K562 (cell line): ENCODE measurements around the gene SMAD4. TPM values are rescaled to one million over a fixed set of nuclear protein-coding genes. Genes with fewer than 3 reads are reported as not detected.

Experiments
- ATAC-seq: fragments of 200-7000 bp; cut with Tn5 transposase; 3 replicates; pipeline ENCODE4 v1.9.1; 2020; ENCODE audit warnings: moderate library complexity
- BruUV-seq: library from RNA; stranded (reverse); fragments of 400-500 nt; replicated peaks from 2 replicates; lab custom pipeline; 2021; lab: Mats Ljungman, UMichigan
- CTCF ChIA-PET: fragments of 300-600 bp; formaldehyde crosslinking; extraction: SDS; loops from one replicate; lab custom pipeline; 2021; ENCODE audit warnings: low intra/inter-chr PET ratio; lab: Yijun Ruan, JAX
- POLR2A ChIA-PET: fragments of 300-600, 350-650 bp; sonication (Branson Sonifier 250); formaldehyde crosslinking; extraction: SDS; loops from one replicate; lab custom pipeline; 2021; ENCODE audit warnings: antibody characterized with exemption, inconsistent platforms; lab: Yijun Ruan, JAX
- DNase-seq, 4 experiments: peaks; one replicate each; pipeline versions ENCODE4 v3.0.0 to v3.0.0-alpha.2; 2011 to 2018; ENCODE audit warnings: low spot score in 3 of 4, mixed read lengths in 3 of 4; ENCODE audit errors: extremely low read depth in 1 of 4
- FAIRE-seq: peaks from 2 replicates; lab custom pipeline; 2011; peaks lifted over from hg19 to GRCh38; lab: Jason Lieb, UNC
- H2AFZ ChIP-seq: 2 replicates; pipeline ENCODE4 v1.6.0; 2011; ENCODE audit warnings: low read depth, low read length, control low read depth, inconsistent platforms
- H3K27ac ChIP-seq: fragments of 200-600 bp; 3 replicates; pipeline ENCODE4 v1.8.0; 2011; ENCODE audit warnings: low read depth, mild to moderate bottlenecking, control low read depth, inconsistent platforms, low read length, moderate library complexity, mixed read lengths; ENCODE audit errors: extremely low read depth
- H3K27me3 ChIP-seq, 2 experiments: fragments of 300-600 bp in 1 of 2; 2 replicates in 1 of 2; 3 replicates in 1 of 2; pipeline versions ENCODE4 v1.6.0 to v1.8.0; 2011; ENCODE audit warnings: inconsistent platforms in 2 of 2, low read length in 2 of 2, mild to moderate bottlenecking in 1 of 2, mixed read lengths in 1 of 2, moderate library complexity in 1 of 2; ENCODE audit not compliant: control insufficient read depth in 2 of 2, insufficient read depth in 2 of 2
- H3K36me3 ChIP-seq: fragments of 300-600 bp; 3 replicates; pipeline ENCODE4 v1.8.0; 2011; ENCODE audit warnings: mild to moderate bottlenecking, low read length, inconsistent platforms; ENCODE audit not compliant: control insufficient read depth, insufficient read depth
- H3K4me1 ChIP-seq, 2 experiments: fragments of 200-600 bp in 1 of 2; replicated peaks in 1 of 2; 2 replicates in 1 of 2; 3 replicates in 1 of 2; pipeline versions ENCODE4 v1.5.1 to v1.8.0; 2011; ENCODE audit warnings: inconsistent platforms in 2 of 2, low read length in 2 of 2, mild to moderate bottlenecking in 1 of 2, mixed read lengths in 1 of 2, moderate library complexity in 1 of 2; ENCODE audit not compliant: control insufficient read depth in 2 of 2, insufficient read depth in 2 of 2
- H3K4me2 ChIP-seq: 2 replicates; pipeline ENCODE4 v1.6.1; 2011; ENCODE audit warnings: low read length, control low read depth, inconsistent platforms, mixed read lengths; ENCODE audit not compliant: insufficient read depth
- H3K4me3 ChIP-seq: fragments of 200-600 bp; sonication (generic), shearing (Covaris generic); 2 replicates; pipeline ENCODE4 v1.5.1; 2016; ENCODE audit warnings: control low read depth, inconsistent platforms
- H3K79me2 ChIP-seq: fragments of 200-600 bp; 3 replicates; pipeline ENCODE4 v1.8.0; 2011; ENCODE audit warnings: low read length, inconsistent platforms; ENCODE audit not compliant: control insufficient read depth, insufficient read depth
- H3K9ac ChIP-seq, 2 experiments: 2 replicates each; pipeline versions ENCODE4 v1.6.0 to v1.6.1; 2011; ENCODE audit warnings: low read depth in 2 of 2, low read length in 2 of 2, control low read depth in 1 of 2, inconsistent platforms in 1 of 2, mild to moderate bottlenecking in 1 of 2, mixed read lengths in 1 of 2; ENCODE audit not compliant: insufficient read depth in 1 of 2
- H3K9me1 ChIP-seq: one replicate; pipeline ENCODE4 v1.6.0; 2011; ENCODE audit warnings: inconsistent platforms, mild to moderate bottlenecking, low read length, moderate library complexity; ENCODE audit not compliant: control insufficient read depth, insufficient read depth
- H3K9me3 ChIP-seq: replicated peaks from 2 replicates; pipeline ENCODE4 v1.5.1; 2011; ENCODE audit warnings: low read depth, low read length, inconsistent platforms; ENCODE audit not compliant: control insufficient read depth, insufficient read depth
- H4K20me1 ChIP-seq: replicated peaks from 2 replicates; pipeline ENCODE4 v1.6.1; 2011; ENCODE audit warnings: low read length, inconsistent platforms, mixed read lengths; ENCODE audit not compliant: control insufficient read depth, insufficient read depth
- BRCA1 ChIP-seq, 2 experiments: fragments of 450-650 bp in 1 of 2; sonication (generic) in 1 of 2; formaldehyde crosslinking in 1 of 2; IDR thresholded peaks; 2 replicates each; pipeline versions ENCODE4 v1.5.0 to v1.6.1; 2017 to 2020; ENCODE audit warnings: mild to moderate bottlenecking in 1 of 2, missing genetic modification reagents in 1 of 2
- CBX5 ChIP-seq: IDR thresholded peaks from 2 replicates; pipeline ENCODE4 v1.6.1; 2014; ENCODE audit warnings: low read depth, borderline replicate concordance
- EHMT2 ChIP-seq: fragments of 450-650 bp; IDR thresholded peaks from 2 replicates; pipeline ENCODE4 v1.6.1; 2018; ENCODE audit warnings: antibody characterized with exemption
- ETV6 ChIP-seq, 3 experiments: fragments of 150-350 bp in 1 of 3; sonication (generic) in 1 of 3; formaldehyde crosslinking in 1 of 3; IDR thresholded peaks; 2 replicates each; pipeline versions ENCODE4 v1.6.1 to v1.8.0; 2014 to 2022; ENCODE audit warnings: borderline replicate concordance in 2 of 3, low read depth in 2 of 3, antibody characterized with exemption in 1 of 3, low read length in 1 of 3, mild to moderate bottlenecking in 1 of 3, missing genetic modification reagents in 1 of 3
- KDM2B ChIP-seq: fragments of 250-450 bp; sonication (Bioruptor Pico); IDR thresholded peaks from 2 replicates; pipeline ENCODE4 v1.8.0; 2021; ENCODE audit warnings: mild to moderate bottlenecking, moderate library complexity
- NFIC ChIP-seq: fragments of 450-650 bp; IDR thresholded peaks from 2 replicates; pipeline ENCODE4 v1.6.1; 2017; ENCODE audit warnings: mild to moderate bottlenecking, inconsistent platforms
- NFIX ChIP-seq: fragments of 250-450 bp; sonication (Bioruptor Pico); IDR thresholded peaks from 2 replicates; pipeline ENCODE4 v1.4.0; 2020; ENCODE audit warnings: low read depth, mild to moderate bottlenecking, moderate library complexity
- PBX2 ChIP-seq, 2 experiments: IDR thresholded peaks in 1 of 2; conservative IDR thresholded peaks in 1 of 2; 2 replicates each; pipeline ENCODE4 v1.6.1; 2016; ENCODE audit warnings: low read depth in 2 of 2, mild to moderate bottlenecking in 1 of 2, missing compliant biosample characterization in 1 of 2, missing genetic modification characterization in 1 of 2, moderate library complexity in 1 of 2
- PHTF2 ChIP-seq: fragments of 250-450 bp; sonication (Bioruptor Pico); IDR thresholded peaks from 2 replicates; pipeline ENCODE4 v1.5.0; 2021; ENCODE audit warnings: mild to moderate bottlenecking
- PML ChIP-seq: IDR thresholded peaks from 2 replicates; pipeline ENCODE4 v1.6.1; 2012; ENCODE audit warnings: low read length, inconsistent platforms
- POLR2AphosphoS2 ChIP-seq: IDR thresholded peaks from 2 replicates; pipeline ENCODE4 v1.6.1; 2012; ENCODE audit warnings: low read length, improper control_type of control experiment
- RUNX1 ChIP-seq: sonication (generic); IDR thresholded peaks from 2 replicates; pipeline ENCODE4 v1.6.1; 2016; ENCODE audit warnings: antibody characterized with exemption, low read depth
- TRIM25 ChIP-seq: fragments of 450-650 bp; IDR thresholded peaks from 2 replicates; pipeline ENCODE4 v1.7.0; 2016; ENCODE audit warnings: borderline replicate concordance
- ZNF124 ChIP-seq: sonication (generic); formaldehyde crosslinking; IDR thresholded peaks from 2 replicates; pipeline ENCODE4 v1.8.1; 2022; ENCODE audit warnings: missing genetic modification reagents
- ZNF212 ChIP-seq: fragments of 450-650 bp; formaldehyde crosslinking; IDR thresholded peaks from 2 replicates; pipeline ENCODE4 v1.4.0; 2020; ENCODE audit warnings: mild to moderate bottlenecking
- ZNF551 ChIP-seq: fragments of 250-450 bp; sonication (Bioruptor Pico); IDR thresholded peaks from 2 replicates; pipeline ENCODE4 v1.5.0; 2021; ENCODE audit warnings: mild to moderate bottlenecking, moderate library complexity
- WGBS: fragments of 100-300 bp; shearing (Covaris generic); methylation state at CpG from one replicate; pipeline ENCODE4 v1.1.6; 2016; ENCODE audit warnings: low coverage, mixed read lengths; ENCODE audit not compliant: insufficient coverage; ENCODE audit errors: missing lambda C conversion rate; 5-methylcytosine and 5-hydroxymethylcytosine counted together
- in situ Hi-C: fragments of 300-500 bp; cut with MboI; formaldehyde crosslinking; loops from 4 replicates; pipeline ENCODE4 v1.15.0; 2018; ENCODE audit warnings: inconsistent platforms, mixed read lengths
- intact Hi-C: fragments of 100-400 bp; cut with micrococcal nuclease; formaldehyde crosslinking; loops from 2 replicates; pipeline ENCODE4 v1.14.2; 2022
- polyA plus RNA-seq, 8 experiments: library from polyadenylated mRNA; depleted of rRNA in 4 of 8; stranded (reverse) in 5 of 8; unstranded in 3 of 8; fragments of >200 nt; fragmentation: Nextera tagmentation in 2 of 8; fragmentation: Illumina TruSeq in 1 of 8; extraction: Ambion mirVana in 2 of 8; extraction: Trizol in 1 of 8; gene quantifications; 2 replicates each; pipeline versions ENCODE4 v1.2.1 to v1.2.3, GENCODE V29; 2011 to 2014; ENCODE audit warnings: inconsistent platforms in 1 of 8, missing spikeins in 1 of 8
- total RNA-seq, 7 experiments: library from RNA; depleted of rRNA in 6 of 7; stranded (reverse); fragments of >200 nt in 6 of 7; fragmentation: Illumina TruSeq in 2 of 7; extraction: Trizol in 2 of 7; gene quantifications; 2 replicates each; pipeline versions ENCODE4 v1.2.1 to v1.2.3, GENCODE V29; 2011 to 2021; ENCODE audit warnings: low replicate concordance in 1 of 7

Gene SMAD4
- total and polyA plus RNA-seq, 9 of the 15 experiments (the other 6 are each of a cell fraction or from before 2014, with no cell fraction given) = 5.7 to 55.0 (median 39.4) TPM

DNA sequence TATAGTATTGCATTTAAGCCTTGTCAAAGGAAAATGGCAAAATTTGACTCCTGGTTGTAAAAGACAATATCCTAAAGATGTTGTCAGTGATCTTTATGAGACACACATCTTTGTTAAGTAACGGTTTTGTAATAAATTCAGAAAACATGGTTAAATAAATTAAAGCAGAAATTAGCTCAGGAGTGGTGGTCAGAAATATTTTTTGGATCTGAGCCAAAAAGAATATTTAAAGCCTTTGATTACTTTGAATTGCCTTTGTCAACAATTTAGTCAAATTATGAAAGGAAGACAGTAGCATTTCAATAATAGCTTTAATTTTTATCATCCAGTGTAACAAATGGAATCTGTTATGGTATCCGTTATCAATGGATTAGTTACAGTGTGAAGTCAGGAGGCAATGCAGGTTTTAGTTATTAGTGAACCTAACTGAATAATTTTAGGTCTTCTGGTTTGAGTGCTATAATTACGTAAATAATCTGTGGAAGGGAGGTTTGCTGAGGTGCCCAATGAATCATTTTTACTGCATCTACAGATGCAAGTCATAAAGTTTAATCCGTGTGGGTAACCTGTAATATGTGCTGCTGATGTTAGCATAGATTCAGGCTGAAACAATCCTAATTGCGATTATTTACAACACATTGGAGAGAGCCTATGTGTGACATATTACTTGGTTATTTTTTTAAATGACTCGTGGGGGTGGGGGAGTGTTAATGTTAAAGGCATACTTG is 42.7 kb downstream of the SMAD4 start:
- no peaks in the 10 kb centered on the region for H3K9me3 ChIP-seq
- ChIA-PET CTCF (no interaction called here), POLR2A (no interaction called here)
- H3K4me3 ChIP-seq = no peak overlapping the region
- intact Hi-C loops = no loop called here
- H3K9ac ChIP-seq = no peak overlapping the region
- H3K79me2 ChIP-seq = peaks cover 7% of the 10 kb centered on the region; the same call in 2 of the 3 replicates
- FAIRE-seq = no peak
- no peak for TF ChIP-seq ZNF212 (CRISPR knock-in tag)
- TF ChIP-seq PBX2 (CRISPR knock-in tag; IDR thresholded peaks at IDR 0.05; ENCODE audit: low read depth) = no peak
- TF ChIP-seq PBX2 (tag; conservative IDR thresholded peaks at IDR 0.05; ENCODE audit: low read depth) = no peak
- TF ChIP-seq NFIC = peak; percentile 79
- no peak for TF ChIP-seq CBX5
- no peak for TF ChIP-seq PHTF2 (CRISPR knock-in tag)
- TF ChIP-seq NFIX = peak; percentile 66
- no peak for TF ChIP-seq TRIM25
- TF ChIP-seq PML = no peak
- no peak for TF ChIP-seq POLR2AphosphoS2
- no peak for TF ChIP-seq ZNF124 (CRISPR knock-in tag)
- no peak for TF ChIP-seq ETV6 (IDR thresholded peaks at IDR 0.05; ENCODE audit: borderline replicate concordance in 1 of 2, low read depth in 2 of 2, low read length in 1 of 2)
- no peak for TF ChIP-seq ETV6 (CRISPR knock-in tag; IDR thresholded peaks at IDR 0.05; ENCODE audit: borderline replicate concordance)
- TF ChIP-seq KDM2B (CRISPR knock-in tag) = no peak
- no peak for TF ChIP-seq BRCA1 (IDR thresholded peaks at IDR 0.05)
- no peak for TF ChIP-seq BRCA1 (CRISPR knock-in tag; IDR thresholded peaks at IDR 0.05)
- no peak for TF ChIP-seq ZNF551 (CRISPR knock-in tag)
- no peak for TF ChIP-seq EHMT2
- no peak for TF ChIP-seq RUNX1
- TF ChIP-seq, all 486 proteins: peak for 2
- BruUV-seq = no TSS peak
- 97% methylated on average over 6 of the region's 6 CpGs for WGBS
- ATAC-seq (no peak), DNase-seq (no peak)
- H4K20me1 ChIP-seq = no peaks in the 10 kb centered on the region
- no peak overlapping the region for H3K27ac ChIP-seq
- no peak overlapping the region for H3K4me2 ChIP-seq
- H3K4me1 ChIP-seq = no peaks in the 10 kb centered on the region
- H2AFZ ChIP-seq = no peak overlapping the region
- H3K9me1 ChIP-seq = no peaks in the 10 kb centered on the region
- in situ Hi-C loops = no loop called here
- H3K27me3 ChIP-seq = no peaks in the 10 kb centered on the region
- peaks cover 60% of the 10 kb centered on the region for H3K36me3 ChIP-seq
